KMS-11 (cell line): Measurements from ENCODE around the gene AAGAB.

ENCODE experiments used
- H2AFZ ChIP-seq: fragments of 200-600 bp; sonication (generic); 2 replicates; pipeline ENCODE4 v1.6.1; 2016; ENCODE audit warnings: antibody characterized with exemption, mixed run types, low read depth
- H3K27ac ChIP-seq: fragments of 200-600 bp; sonication (generic); 2 replicates; pipeline ENCODE4 v1.6.1; 2016; ENCODE audit warnings: mild to moderate bottlenecking, mixed run types
- H3K27me3 ChIP-seq: fragments of 200-600 bp; sonication (generic); 2 replicates; pipeline ENCODE4 v1.6.1; 2017; ENCODE audit warnings: mild to moderate bottlenecking, low read depth, mixed run types, moderate library complexity; ENCODE audit not compliant: insufficient read depth
- H3K36me3 ChIP-seq: fragments of 200-600 bp; sonication (generic); 2 replicates; pipeline ENCODE4 v1.6.1; 2017; ENCODE audit warnings: mild to moderate bottlenecking, mixed run types; ENCODE audit not compliant: insufficient read depth
- H3K4me1 ChIP-seq: fragments of 200-600 bp; sonication (generic); 2 replicates; pipeline ENCODE4 v1.6.1; 2016; ENCODE audit warnings: mild to moderate bottlenecking, low read depth, mixed run types; ENCODE audit not compliant: poor library complexity, severe bottlenecking
- H3K4me2 ChIP-seq: fragments of 200-600 bp; sonication (generic); 2 replicates; pipeline ENCODE4 v1.7.0; 2016; ENCODE audit warnings: mild to moderate bottlenecking, mixed run types
- H3K4me3 ChIP-seq: fragments of 200-600 bp; sonication (generic); IDR thresholded peaks from 2 replicates; pipeline ENCODE4 v1.6.1; 2017; ENCODE audit warnings: low read depth, low read length, mixed read lengths; ENCODE audit not compliant: insufficient read depth
- H3K79me2 ChIP-seq: fragments of 200-600 bp; sonication (generic); 2 replicates; pipeline ENCODE4 v1.6.1; 2016; ENCODE audit warnings: low read depth, mixed run types; ENCODE audit not compliant: insufficient read depth
- H3K9ac ChIP-seq: fragments of 200-600 bp; sonication (generic); 2 replicates; pipeline ENCODE4 v1.6.1; 2016; ENCODE audit warnings: mild to moderate bottlenecking, mixed run types
- H4K20me1 ChIP-seq: fragments of 200-600 bp; sonication (generic); 2 replicates; pipeline ENCODE4 v1.6.1; 2016; ENCODE audit warnings: mild to moderate bottlenecking, mixed run types; ENCODE audit not compliant: insufficient read depth
- TF ChIP-seq, protein P1 (sequence below): fragments of 200-600 bp; sonication (generic); conservative IDR thresholded peaks from 2 replicates; pipeline ENCODE4 v1.6.1; 2017; ENCODE audit warnings: low read depth, mild to moderate bottlenecking, antibody characterized with exemption, low read length, moderate library complexity, mixed read lengths

Gene AAGAB

DNA sequence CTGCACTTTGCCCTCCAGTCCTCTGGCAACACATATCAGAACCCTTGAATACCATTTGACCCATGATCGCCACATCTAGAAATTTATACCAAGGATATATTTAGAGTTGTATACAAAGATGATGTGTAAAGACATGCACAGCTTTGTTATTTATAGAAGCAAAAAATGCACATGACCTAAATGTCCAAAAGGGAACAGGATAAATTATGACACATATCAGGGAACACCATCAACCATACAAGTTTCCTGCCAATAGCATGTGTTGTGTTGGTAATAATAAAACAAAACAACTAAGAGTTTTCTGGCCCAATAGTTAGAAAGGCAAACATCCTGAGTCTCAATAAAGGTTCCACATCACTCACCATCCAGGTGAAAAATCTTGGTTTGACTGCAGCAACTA, 51.5 kb downstream of the AAGAB start:
- no peaks in the 10 kb centered on the region for H4K20me1 ChIP-seq
- no peak overlapping the region for H3K4me2 ChIP-seq
- no peak overlapping the region for H2AFZ ChIP-seq
- H3K4me3 ChIP-seq, result no peak overlapping the region
- H3K4me1 ChIP-seq, result peaks cover 14% of the 10 kb centered on the region
- H3K27ac ChIP-seq, result no peak overlapping the region
- no peaks in the 10 kb centered on the region for H3K79me2 ChIP-seq
- no peaks in the 10 kb centered on the region for H3K36me3 ChIP-seq
- no peaks in the 10 kb centered on the region for H3K27me3 ChIP-seq
- no peak overlapping the region for H3K9ac ChIP-seq
- TF ChIP-seq, protein P1, sequence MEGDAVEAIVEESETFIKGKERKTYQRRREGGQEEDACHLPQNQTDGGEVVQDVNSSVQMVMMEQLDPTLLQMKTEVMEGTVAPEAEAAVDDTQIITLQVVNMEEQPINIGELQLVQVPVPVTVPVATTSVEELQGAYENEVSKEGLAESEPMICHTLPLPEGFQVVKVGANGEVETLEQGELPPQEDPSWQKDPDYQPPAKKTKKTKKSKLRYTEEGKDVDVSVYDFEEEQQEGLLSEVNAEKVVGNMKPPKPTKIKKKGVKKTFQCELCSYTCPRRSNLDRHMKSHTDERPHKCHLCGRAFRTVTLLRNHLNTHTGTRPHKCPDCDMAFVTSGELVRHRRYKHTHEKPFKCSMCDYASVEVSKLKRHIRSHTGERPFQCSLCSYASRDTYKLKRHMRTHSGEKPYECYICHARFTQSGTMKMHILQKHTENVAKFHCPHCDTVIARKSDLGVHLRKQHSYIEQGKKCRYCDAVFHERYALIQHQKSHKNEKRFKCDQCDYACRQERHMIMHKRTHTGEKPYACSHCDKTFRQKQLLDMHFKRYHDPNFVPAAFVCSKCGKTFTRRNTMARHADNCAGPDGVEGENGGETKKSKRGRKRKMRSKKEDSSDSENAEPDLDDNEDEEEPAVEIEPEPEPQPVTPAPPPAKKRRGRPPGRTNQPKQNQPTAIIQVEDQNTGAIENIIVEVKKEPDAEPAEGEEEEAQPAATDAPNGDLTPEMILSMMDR, result no peak

DNA sequence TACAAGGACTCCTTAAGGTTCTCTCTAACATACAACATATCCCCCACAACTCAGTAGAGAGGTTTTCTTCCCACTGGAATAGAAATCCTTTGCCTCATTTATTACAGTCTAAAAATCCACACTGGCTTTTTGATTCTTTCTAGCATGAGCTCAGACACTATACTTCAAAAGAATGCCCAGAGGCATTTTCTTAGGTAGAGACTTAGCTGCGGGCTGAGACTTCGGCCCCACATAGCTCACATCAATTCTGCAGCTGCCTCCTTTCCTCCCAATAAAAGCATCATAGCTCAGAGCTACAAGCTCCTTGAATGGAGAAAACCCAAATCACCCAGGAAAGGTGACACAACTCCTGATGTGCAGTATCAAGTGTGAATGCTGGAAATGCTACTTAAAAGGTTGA, 52.4 kb downstream of the AAGAB start:
- Histone ChIP-seq H4K20me1 (no peaks in the 10 kb centered on the region), H3K4me3 (no peak overlapping the region), H3K36me3 (no peaks in the 10 kb centered on the region), H3K9ac (no peak overlapping the region), H3K4me2 (no peak overlapping the region), H3K27ac (no peak overlapping the region), H3K4me1 (peaks cover 14% of the 10 kb centered on the region), H3K79me2 (no peaks in the 10 kb centered on the region), H2AFZ (no peak overlapping the region), H3K27me3 (no peaks in the 10 kb centered on the region)
- TF ChIP-seq, protein P1, result no peak

GRCh38 chr15:67201136-67201535, 53.3 kb downstream of the AAGAB start:
- Histone ChIP-seq H3K36me3 (no peaks in the 10 kb centered on the region), H2AFZ (no peak overlapping the region), H3K27ac (no peak overlapping the region), H3K79me2 (no peaks in the 10 kb centered on the region), H3K4me2 (no peak overlapping the region; the same call in 1 of the 2 replicates), H4K20me1 (no peaks in the 10 kb centered on the region), H3K9ac (no peak overlapping the region), H3K4me1 (peaks cover 14% of the 10 kb centered on the region), H3K4me3 (no peak overlapping the region), H3K27me3 (no peaks in the 10 kb centered on the region)
- TF ChIP-seq, protein P1, result no peak

- Histone ChIP-seq H3K4me3 (no peak overlapping the region), H3K9ac (no peak overlapping the region), H3K4me1 (peaks cover 14% of the 10 kb centered on the region), H3K36me3 (no peaks in the 10 kb centered on the region), H3K79me2 (no peaks in the 10 kb centered on the region), H3K4me2 (no peak overlapping the region), H3K27me3 (no peaks in the 10 kb centered on the region), H4K20me1 (no peaks in the 10 kb centered on the region), H2AFZ (no peak overlapping the region), H3K27ac (no peak overlapping the region)
- TF ChIP-seq, protein P1, result no peak
Measured at GRCh38 chr15:67199881-67200763, 54.3 kb downstream of the AAGAB start.
